Panc1 (cell line): ENCODE results near the gene SENP5. TPM values are rescaled to one million over a fixed set of nuclear protein-coding genes. Genes with fewer than 3 reads are reported as not detected.
A peak's percentile ranks its signal among the peaks of the same experiment; 100 is the strongest.
"Not testable (repeated sequence)": the region's sequence is repeated elsewhere in the genome, so short reads cannot be mapped to it uniquely, and the experiment has no call there.

ENCODE experiments used
- ATAC-seq: fragments of 200-7000 bp; cut with Tn5 transposase; 2 replicates; pipeline ENCODE4 v1.9.1; 2020; ENCODE audit warnings: mild to moderate bottlenecking, moderate library complexity
- BruUV-seq: library from RNA; stranded (reverse); fragments of 400-500 nt; replicated peaks from 2 replicates; lab custom pipeline; 2021; lab: Mats Ljungman, UMichigan
- CTCF ChIA-PET: fragments of 300-600 bp; sonication (Branson Sonifier 250); formaldehyde crosslinking; loops from one replicate; lab custom pipeline; 2022; ENCODE audit warnings: antibody characterized with exemption; lab: Charles Lee
- POLR2A ChIA-PET: fragments of 300-600 bp; sonication (Branson Sonifier 250); formaldehyde crosslinking; loops from one replicate; lab custom pipeline; 2022; ENCODE audit warnings: antibody characterized with exemption; lab: Charles Lee
- DNase-seq: peaks from one replicate; pipeline ENCODE4 v3.0.0-alpha.2; 2010; ENCODE audit warnings: low read depth, low spot score
- H3K27ac ChIP-seq: 2 replicates; pipeline ENCODE4 v1.5.1; 2011; ENCODE audit warnings: mild to moderate bottlenecking, low read length, inconsistent platforms
- H3K27me3 ChIP-seq: fragments of 200-500 bp; sonication (Bioruptor generic); 2 replicates; pipeline ENCODE4 v1.6.0; 2014; ENCODE audit warnings: low read length, inconsistent platforms; ENCODE audit not compliant: control insufficient read depth, insufficient read depth
- H3K36me3 ChIP-seq: fragments of 200-500 bp; sonication (Bioruptor generic); 2 replicates; pipeline ENCODE4 v1.5.1; 2014; ENCODE audit warnings: inconsistent platforms, mild to moderate bottlenecking, low read length, moderate library complexity; ENCODE audit not compliant: control insufficient read depth, insufficient read depth
- H3K4me1 ChIP-seq: 2 replicates; pipeline ENCODE4 v1.5.1; 2011; ENCODE audit warnings: inconsistent platforms, mild to moderate bottlenecking, low read length, moderate library complexity; ENCODE audit not compliant: control insufficient read depth, insufficient read depth
- H3K4me3 ChIP-seq, 2 experiments: 2 replicates each; pipeline ENCODE4 v1.5.1; 2011 to 2012; ENCODE audit warnings: low read depth in 2 of 2, low read length in 2 of 2, mild to moderate bottlenecking in 2 of 2, inconsistent platforms in 1 of 2, moderate library complexity in 1 of 2
- H3K9me3 ChIP-seq: fragments of 200-500 bp; sonication (Bioruptor generic); 2 replicates; pipeline ENCODE4 v1.5.1; 2014; ENCODE audit warnings: low read depth, mild to moderate bottlenecking, inconsistent platforms, low read length, moderate library complexity; ENCODE audit not compliant: control insufficient read depth, insufficient read depth
- CTCF ChIP-seq: fragments of 450-650 bp; IDR thresholded peaks from 2 replicates; pipeline ENCODE4 v1.5.1; 2017; ENCODE audit warnings: mild to moderate bottlenecking
- POLR2AphosphoS5 ChIP-seq: IDR thresholded peaks from 2 replicates; pipeline ENCODE4 v1.6.1; 2012; ENCODE audit warnings: mild to moderate bottlenecking, low read depth, low read length, moderate library complexity
- REST ChIP-seq, 2 experiments: IDR thresholded peaks; 2 replicates each; pipeline ENCODE4 v1.6.1; 2011 to 2012; ENCODE audit warnings: low read depth in 2 of 2, control low read depth in 1 of 2, low read length in 1 of 2, mild to moderate bottlenecking in 1 of 2, moderate library complexity in 1 of 2; ENCODE audit not compliant: insufficient read depth in 1 of 2
- SIN3A ChIP-seq: IDR thresholded peaks from 2 replicates; pipeline ENCODE4 v1.6.1; 2012; ENCODE audit warnings: low read depth, mild to moderate bottlenecking, low read length, moderate library complexity, borderline replicate concordance; ENCODE audit not compliant: insufficient read depth
- TCF7L2 ChIP-seq: IDR thresholded peaks from 2 replicates; pipeline ENCODE4 v1.6.1; 2011; ENCODE audit warnings: mild to moderate bottlenecking, low read depth, low read length, inconsistent platforms
- in situ Hi-C: cut with HindIII; loops from 2 replicates; pipeline ENCODE4 v1.10.0; 2016; ENCODE audit warnings: low sequenced_read_pairs, low pct_unique_long_range_greater_than_20kb
- intact Hi-C: fragments of 100-400 bp; cut with micrococcal nuclease; formaldehyde crosslinking; loops from one replicate; pipeline ENCODE4 v1.10.0; 2022; ENCODE audit not compliant: unreplicated experiment
- total RNA-seq: library from RNA; stranded (reverse); gene quantifications from one replicate; pipeline ENCODE4 v1.2.1, GENCODE V29; 2021; ENCODE audit not compliant: unreplicated experiment

Gene SENP5
- total RNA-seq, 1 experiment from 2014 or later = 40.0 TPM

DNA sequence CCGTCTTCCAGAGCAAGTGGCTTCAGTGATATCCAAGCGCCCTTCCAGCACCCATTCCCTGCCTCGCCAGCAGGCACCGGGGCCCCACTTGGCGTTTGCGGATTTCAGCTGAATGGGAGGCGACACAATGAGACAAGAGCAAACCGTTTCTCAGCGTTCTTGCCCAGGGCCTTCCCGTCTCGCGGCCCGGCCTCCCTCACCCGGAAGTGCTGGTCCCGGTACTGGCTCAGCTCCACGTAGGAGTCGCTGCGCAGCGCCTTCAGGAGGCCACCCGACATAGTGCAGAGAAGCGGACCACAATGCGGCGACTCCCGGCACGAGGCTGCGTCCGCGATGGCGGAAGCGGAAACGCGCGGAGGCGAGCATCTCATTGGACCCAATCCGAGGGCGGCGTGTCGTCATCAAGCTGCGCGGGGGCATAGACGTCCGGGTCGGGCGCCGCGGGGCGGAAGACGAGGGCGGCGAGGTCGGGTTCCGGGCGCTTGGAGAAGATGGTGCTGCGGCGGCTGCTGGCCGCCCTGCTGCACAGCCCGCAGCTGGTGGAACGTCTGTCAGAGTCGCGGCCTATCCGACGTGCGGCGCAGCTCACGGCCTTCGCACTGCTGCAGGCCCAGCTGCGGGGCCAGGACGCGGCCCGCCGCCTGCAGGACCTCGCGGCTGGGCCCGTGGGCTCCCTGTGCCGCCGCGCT lies 74.7 kb downstream of the SENP5 start, which contains the start of gene NCBP2:
Gene NCBP2 (minus strand): TSS at position 303 of the 689 bp plus-strand sequence. CDS start 25 bp downstream, at position 278.
- no peaks in the 10 kb centered on the region for H3K27me3 ChIP-seq
- TF ChIP-seq CTCF (peak; percentile 90), TCF7L2 (no peak), POLR2AphosphoS5 (peak; percentile 95), SIN3A (peak; percentile 94; the same call in 1 of the 2 replicates), REST (IDR thresholded peaks at IDR 0.05; ENCODE audit: insufficient read depth in 1 of 2, low read depth in 2 of 2, low read length in 1 of 2) (peak in 1 of 2 experiments; percentile 73; a peak in 1 of 4 replicates)
- peak within 1 kb of the TSS; percentile 92 for H3K27ac ChIP-seq
- no TSS peak for BruUV-seq
- no peaks in the 10 kb centered on the region for H3K9me3 ChIP-seq
- POLR2A ChIA-PET = interaction anchor here (0.5 to 0.6 kb wide), 2 partner anchors 48 to 202 kb away, joined by 6 to 10 read pairs; no protein-coding TSS in a partner anchor
- in situ Hi-C loops = no loop called here
- peak within 1 kb of the TSS; percentile 94 to 99 for H3K4me3 ChIP-seq
- H3K36me3 ChIP-seq = peaks cover 23% of the 10 kb centered on the region
- ATAC-seq = peak; percentile 94
- CTCF ChIA-PET = no interaction called here
- H3K4me1 ChIP-seq = peaks cover 15% of the 10 kb centered on the region
- peak; percentile 86 for DNase-seq
- intact Hi-C loops = no loop called here

DNA sequence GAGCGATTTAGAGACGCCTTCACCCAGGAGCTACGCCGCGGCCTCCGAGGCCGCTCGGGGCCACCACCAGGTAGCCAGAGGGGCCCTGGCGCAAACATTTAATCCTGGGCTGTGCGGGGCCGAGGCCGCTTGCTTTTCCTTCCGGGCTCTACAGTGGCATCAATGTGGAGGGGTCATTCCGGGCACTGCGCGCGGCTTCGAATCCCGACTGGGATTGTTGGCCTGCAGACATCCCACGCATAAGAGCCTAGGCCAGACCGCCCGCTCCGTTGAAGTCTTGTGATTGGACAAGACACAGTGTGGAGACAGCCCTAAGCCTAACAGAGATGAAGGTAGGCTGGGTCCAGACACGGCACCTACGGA lies 75.2 kb downstream of the SENP5 start:
- Histone ChIP-seq H3K4me3 (peak overlapping the region; percentile 94 to 99), H3K27ac (peak overlapping the region; percentile 92), H3K4me1 (peaks cover 15% of the 10 kb centered on the region), H3K27me3 (no peaks in the 10 kb centered on the region), H3K36me3 (peaks cover 17% of the 10 kb centered on the region), H3K9me3 (no peaks in the 10 kb centered on the region)
- ChIA-PET CTCF (no interaction called here), POLR2A (interaction anchor here (0.5 kb wide), 1 partner anchor 203 kb away, joined by 10 read pairs; no protein-coding TSS in a partner anchor)
- ATAC-seq = peak; percentile 26
- in situ Hi-C loops (no loop called here), intact Hi-C loops (no loop called here)
- TF ChIP-seq REST (IDR thresholded peaks at IDR 0.05; ENCODE audit: insufficient read depth in 1 of 2, low read depth in 2 of 2, low read length in 1 of 2) (no peak), SIN3A (no peak), TCF7L2 (no peak), CTCF (no peak), POLR2AphosphoS5 (no peak)
- no peak for DNase-seq
- TSS peak; percentile 87 for BruUV-seq

- H3K4me1 ChIP-seq = peaks cover 12% of the 10 kb centered on the region
- POLR2A ChIA-PET, H3K9me3 ChIP-seq, ATAC-seq, BruUV-seq, CTCF ChIA-PET, H3K27me3 ChIP-seq, intact Hi-C loops, in situ Hi-C loops, H3K36me3 ChIP-seq, H3K27ac ChIP-seq, DNase-seq: not testable (repeated sequence)
- H3K4me3 ChIP-seq = peak overlapping the region; percentile 94 to 99
These were observed 76.5 kb downstream of the SENP5 start for GRCh38 chr3:196944037-196944790.
